Omental fat pad (tissue), 4 donors: ENCODE results near the gene TRIM32. TPM values are rescaled to one million over a fixed set of nuclear protein-coding genes. Genes with fewer than 3 reads are reported as not detected.
"Not testable (repeated sequence)": the region's sequence is repeated elsewhere in the genome, so short reads cannot be mapped to it uniquely, and the experiment has no call there.

Source experiments
- ATAC-seq: fragments of 150-250 bp; one replicate; pipeline ENCODE4 v1.9.1; 2016; ENCODE audit warnings: mild to moderate bottlenecking, moderate library complexity; ENCODE audit not compliant: low FRiP score
- DNase-seq: peaks from one replicate; pipeline ENCODE4 v3.0.0-alpha.2; 2019; ENCODE audit warnings: low spot score
- total RNA-seq, 4 donors: library from RNA; depleted of rRNA; stranded (reverse); fragments of >200 nt; gene quantifications; one replicate each; pipeline ENCODE4 v1.1.0, GENCODE V29; 2016
- TF ChIP-seq, protein P1 (sequence below), 3 donors: fragments of 450-650 bp; IDR thresholded peaks; one replicate each; pipeline ENCODE4 v1.5.1; 2016 to 2017; ENCODE audit warnings: antibody characterized with exemption in 3 of 3, mild to moderate bottlenecking in 3 of 3, moderate library complexity in 2 of 3

Gene TRIM32
- total RNA-seq, 4 donors from 2014 or later = 9.5 to 22.4 (median 15.5) TPM

DNA sequence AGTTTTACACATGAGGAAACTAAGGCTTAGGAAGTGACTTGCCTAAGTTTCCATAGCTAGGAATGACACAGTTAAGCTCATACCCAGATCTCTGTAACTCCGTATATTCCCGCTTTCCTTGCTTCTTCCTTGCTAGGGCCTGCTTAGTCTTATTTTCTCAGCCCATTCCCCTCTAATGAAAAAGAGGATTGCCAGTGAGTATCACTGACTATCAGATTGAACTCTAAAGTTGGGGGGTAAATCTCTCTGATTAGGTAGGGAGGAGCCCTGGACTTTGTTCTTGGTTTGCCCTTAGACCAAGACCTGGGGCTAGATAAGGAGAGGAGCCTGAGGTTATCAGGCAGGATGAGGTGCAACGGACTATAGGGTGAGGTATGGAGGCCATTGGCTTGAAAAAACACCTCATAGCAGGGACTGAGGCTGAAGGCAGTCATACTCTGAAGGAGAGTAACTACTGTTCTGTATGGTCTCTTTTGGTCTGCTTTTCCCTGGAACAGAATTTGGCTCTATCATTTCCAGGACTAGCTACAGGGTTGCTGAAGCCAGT lies 2.5 kb downstream of the TRIM32 start:
- no peak for ATAC-seq
- DNase-seq = no peak
- TF ChIP-seq, protein P1, sequence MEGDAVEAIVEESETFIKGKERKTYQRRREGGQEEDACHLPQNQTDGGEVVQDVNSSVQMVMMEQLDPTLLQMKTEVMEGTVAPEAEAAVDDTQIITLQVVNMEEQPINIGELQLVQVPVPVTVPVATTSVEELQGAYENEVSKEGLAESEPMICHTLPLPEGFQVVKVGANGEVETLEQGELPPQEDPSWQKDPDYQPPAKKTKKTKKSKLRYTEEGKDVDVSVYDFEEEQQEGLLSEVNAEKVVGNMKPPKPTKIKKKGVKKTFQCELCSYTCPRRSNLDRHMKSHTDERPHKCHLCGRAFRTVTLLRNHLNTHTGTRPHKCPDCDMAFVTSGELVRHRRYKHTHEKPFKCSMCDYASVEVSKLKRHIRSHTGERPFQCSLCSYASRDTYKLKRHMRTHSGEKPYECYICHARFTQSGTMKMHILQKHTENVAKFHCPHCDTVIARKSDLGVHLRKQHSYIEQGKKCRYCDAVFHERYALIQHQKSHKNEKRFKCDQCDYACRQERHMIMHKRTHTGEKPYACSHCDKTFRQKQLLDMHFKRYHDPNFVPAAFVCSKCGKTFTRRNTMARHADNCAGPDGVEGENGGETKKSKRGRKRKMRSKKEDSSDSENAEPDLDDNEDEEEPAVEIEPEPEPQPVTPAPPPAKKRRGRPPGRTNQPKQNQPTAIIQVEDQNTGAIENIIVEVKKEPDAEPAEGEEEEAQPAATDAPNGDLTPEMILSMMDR (IDR thresholded peaks at IDR 0.05) = no peak

GRCh38 chr9:116690805-116691204 lies 3.7 kb downstream of the TRIM32 start:
- not testable (repeated sequence) for ATAC-seq, DNase-seq

DNA sequence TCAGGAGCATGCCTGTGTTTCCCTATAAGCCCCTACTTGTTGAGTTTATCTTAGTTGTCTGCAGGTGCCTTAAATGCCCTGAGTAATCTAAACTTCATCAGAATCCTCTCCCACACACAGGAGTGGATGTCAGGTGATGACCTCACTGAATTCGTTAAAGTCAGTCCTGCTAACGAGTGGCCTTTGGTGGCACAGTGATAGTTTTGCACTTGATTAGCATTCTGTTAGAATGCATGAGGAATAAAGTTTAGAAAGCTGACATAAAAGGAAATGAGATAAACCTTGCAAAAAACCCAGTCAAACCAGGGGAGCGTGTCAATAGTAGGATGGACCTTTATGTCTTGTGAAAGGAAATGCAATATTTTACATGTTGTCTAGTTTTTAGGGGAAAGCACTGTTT lies 4.5 kb downstream of the TRIM32 start:
- ATAC-seq (no peak), DNase-seq (no peak)
- TF ChIP-seq, protein P1 (IDR thresholded peaks at IDR 0.05) = no peak

GRCh38 chr9:116692616-116693015 lies 5.5 kb downstream of the TRIM32 start:
- DNase-seq = no peak
- no peak for ATAC-seq
- TF ChIP-seq, protein P1 (IDR thresholded peaks at IDR 0.05) = no peak

- TF ChIP-seq, protein P1 (IDR thresholded peaks at IDR 0.05) = no peak
- no peak for DNase-seq
- ATAC-seq = no peak
Observed at GRCh38 chr9:116693233-116693731, 6.2 kb downstream of the TRIM32 start.

DNA sequence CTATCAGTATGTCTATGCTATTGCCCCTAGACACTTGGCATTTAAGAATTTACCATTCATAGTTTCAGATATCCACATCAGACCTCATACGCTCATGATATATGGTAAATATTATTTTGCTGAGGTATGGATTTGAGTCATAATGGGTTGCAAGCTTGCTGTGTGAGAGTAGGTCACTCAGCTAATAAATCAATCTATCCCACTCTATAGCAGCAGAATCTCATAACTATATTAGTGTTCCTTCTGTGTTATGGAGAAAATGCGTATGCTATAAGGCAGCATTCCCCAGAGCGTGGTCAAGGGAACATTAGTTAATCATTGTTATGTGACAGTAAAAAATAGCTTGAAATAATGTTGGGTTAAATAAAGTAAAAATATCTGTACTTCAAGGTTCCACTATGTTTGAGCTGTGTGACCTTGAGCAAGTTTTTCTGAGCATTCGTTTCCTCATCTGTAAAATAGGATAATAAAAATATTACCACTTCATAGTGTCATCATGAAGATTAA lies 7.7 kb downstream of the TRIM32 start:
- ATAC-seq = no peak
- no peak for DNase-seq
- TF ChIP-seq, protein P1 (IDR thresholded peaks at IDR 0.05) = no peak

DNA sequence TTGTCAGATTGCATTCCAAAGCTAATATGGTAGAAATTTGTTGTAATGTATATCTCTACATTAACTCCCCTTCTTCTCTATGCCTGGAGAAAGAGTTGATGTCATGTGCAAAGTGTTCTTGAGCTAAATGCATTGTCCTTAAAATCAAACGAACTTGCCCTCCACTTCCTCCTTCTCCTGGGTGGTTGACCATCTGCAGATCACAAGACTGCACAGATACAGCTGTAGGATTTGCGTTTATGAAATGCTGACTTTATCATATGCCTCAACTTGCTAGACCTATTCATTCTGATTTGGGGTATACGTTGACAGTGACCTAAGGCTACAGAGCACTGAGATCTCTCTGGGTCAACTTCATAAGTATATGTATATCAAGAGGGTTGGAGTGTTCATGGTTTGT lies 8.3 kb downstream of the TRIM32 start:
- ATAC-seq = no peak
- no peak for DNase-seq

More for the DNA sequence above, 8.3 kb downstream of the TRIM32 start:
- TF ChIP-seq, protein P1 (IDR thresholded peaks at IDR 0.05) = no peak
